GM18520 (cell line): Measurements from ENCODE around the gene ALG10B.

Experiments used
- ATAC-seq: cut with Tn5 transposase; IDR thresholded peaks from one replicate; pipeline ENCODE4 v1.9.1; 2021; ENCODE audit not compliant: unreplicated experiment

The ALG10B gene

GRCh38 chr12:38374751-38375150 lies 58.2 kb downstream of the ALG10B start:
- no peak for ATAC-seq
